22Rv1 (cell line): ENCODE measurements around the gene KAZN.

Experiments used
- ZFX ChIP-seq: fragments of 450-650 bp; IDR thresholded peaks from 2 replicates; pipeline ENCODE4 v1.6.1; 2017; ENCODE audit warnings: antibody characterized with exemption, borderline replicate concordance
- TF ChIP-seq, protein P1 (sequence below): fragments of 450-650 bp; IDR thresholded peaks from 2 replicates; pipeline ENCODE4 v1.5.1; 2017; ENCODE audit warnings: mild to moderate bottlenecking

DNA sequence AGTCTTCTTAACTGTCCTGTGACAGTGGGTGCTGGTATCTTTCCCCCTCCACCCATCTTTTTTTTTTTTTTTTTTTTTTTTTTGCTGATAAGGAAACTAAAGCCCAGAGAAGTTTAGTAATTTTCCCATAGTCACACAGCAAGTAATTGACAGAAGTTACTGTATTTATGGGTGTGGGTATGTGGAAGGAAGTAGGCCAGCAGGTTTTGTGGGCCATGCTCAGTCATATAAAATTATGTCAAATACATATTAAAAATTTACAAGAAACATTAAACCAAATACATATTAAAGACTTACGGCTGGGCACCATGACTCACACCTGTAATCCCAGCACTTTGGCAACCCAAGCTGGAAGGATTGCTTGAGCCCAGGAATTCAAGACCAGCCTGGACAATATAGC is 51.5 kb downstream of the KAZN start:
- TF ChIP-seq, protein P1, sequence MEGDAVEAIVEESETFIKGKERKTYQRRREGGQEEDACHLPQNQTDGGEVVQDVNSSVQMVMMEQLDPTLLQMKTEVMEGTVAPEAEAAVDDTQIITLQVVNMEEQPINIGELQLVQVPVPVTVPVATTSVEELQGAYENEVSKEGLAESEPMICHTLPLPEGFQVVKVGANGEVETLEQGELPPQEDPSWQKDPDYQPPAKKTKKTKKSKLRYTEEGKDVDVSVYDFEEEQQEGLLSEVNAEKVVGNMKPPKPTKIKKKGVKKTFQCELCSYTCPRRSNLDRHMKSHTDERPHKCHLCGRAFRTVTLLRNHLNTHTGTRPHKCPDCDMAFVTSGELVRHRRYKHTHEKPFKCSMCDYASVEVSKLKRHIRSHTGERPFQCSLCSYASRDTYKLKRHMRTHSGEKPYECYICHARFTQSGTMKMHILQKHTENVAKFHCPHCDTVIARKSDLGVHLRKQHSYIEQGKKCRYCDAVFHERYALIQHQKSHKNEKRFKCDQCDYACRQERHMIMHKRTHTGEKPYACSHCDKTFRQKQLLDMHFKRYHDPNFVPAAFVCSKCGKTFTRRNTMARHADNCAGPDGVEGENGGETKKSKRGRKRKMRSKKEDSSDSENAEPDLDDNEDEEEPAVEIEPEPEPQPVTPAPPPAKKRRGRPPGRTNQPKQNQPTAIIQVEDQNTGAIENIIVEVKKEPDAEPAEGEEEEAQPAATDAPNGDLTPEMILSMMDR: no peak
- TF ChIP-seq ZFX: no peak
